WTC11 (cell line): ENCODE data around the gene CALML4. TPM values are rescaled to one million over a fixed set of nuclear protein-coding genes. Genes with fewer than 3 reads are reported as not detected.
A peak's percentile ranks its signal among the peaks of the same experiment; 100 is the strongest.

Source experiments
- ATAC-seq: fragments of 200-7000 bp; cut with Tn5 transposase; 2 replicates; pipeline ENCODE4 v1.10.0; 2021; ENCODE audit warnings: mild to moderate bottlenecking, moderate library complexity
- CTCF ChIA-PET: fragments of 300-600 bp; sonication (Branson Sonifier 250); formaldehyde crosslinking; loops from one replicate; lab custom pipeline; 2021; ENCODE audit warnings: antibody characterized with exemption; lab: Charles Lee
- POLR2A ChIA-PET: fragments of 350-600 bp; sonication (Branson Sonifier 250); formaldehyde crosslinking; loops from one replicate; lab custom pipeline; 2021; ENCODE audit warnings: antibody characterized with exemption; lab: Charles Lee
- DNase-seq: peaks from one replicate; pipeline ENCODE4 v3.0.0; 2021; ENCODE audit warnings: low spot score
- H3K27ac Mint-ChIP-seq: 2 replicates; pipeline ENCODE4 v1.8.0; 2021; ENCODE audit warnings: mixed read lengths
- H3K27me3 Mint-ChIP-seq: 2 replicates; pipeline ENCODE4 v1.8.0; 2021; ENCODE audit warnings: low read depth, mild to moderate bottlenecking, moderate library complexity, mixed read lengths
- H3K36me3 Mint-ChIP-seq: 2 replicates; pipeline ENCODE4 v1.8.0; 2021; ENCODE audit warnings: mixed read lengths
- H3K4me1 Mint-ChIP-seq: 2 replicates; pipeline ENCODE4 v1.8.0; 2022; ENCODE audit warnings: mixed read lengths
- H3K4me3 Mint-ChIP-seq: 2 replicates; pipeline ENCODE4 v1.8.0; 2021; ENCODE audit warnings: mild to moderate bottlenecking, moderate library complexity, mixed read lengths
- H3K9me3 Mint-ChIP-seq: 2 replicates; pipeline ENCODE4 v1.8.0; 2021; ENCODE audit warnings: mixed read lengths
- AR ChIP-seq: fragments of 250-450 bp; sonication (Bioruptor Pico); IDR thresholded peaks from 2 replicates; pipeline ENCODE4 v1.9.0; 2021; ENCODE audit warnings: mild to moderate bottlenecking
- CBFB ChIP-seq: sonication (generic); formaldehyde crosslinking; IDR thresholded peaks from 2 replicates; pipeline ENCODE4 v1.8.1; 2022; ENCODE audit warnings: mild to moderate bottlenecking, low read depth, missing genetic modification reagents
- CREB1 ChIP-seq: sonication (generic); formaldehyde crosslinking; IDR thresholded peaks from 2 replicates; pipeline ENCODE4 v1.8.0; 2023; ENCODE audit warnings: mild to moderate bottlenecking, missing genetic modification reagents
- CREM ChIP-seq: sonication (generic); formaldehyde crosslinking; IDR thresholded peaks from 2 replicates; pipeline ENCODE4 v1.8.1; 2022; ENCODE audit warnings: mild to moderate bottlenecking, missing genetic modification reagents, moderate library complexity
- EMX1 ChIP-seq: fragments of 250-450 bp; sonication (Bioruptor Pico); IDR thresholded peaks from 2 replicates; pipeline ENCODE4 v1.8.0; 2021; ENCODE audit warnings: mild to moderate bottlenecking
- ERG ChIP-seq: fragments of 250-450 bp; sonication (Bioruptor Pico); IDR thresholded peaks from 2 replicates; pipeline ENCODE4 v1.8.0; 2021; ENCODE audit warnings: mild to moderate bottlenecking
- ESRRA ChIP-seq: sonication (generic); formaldehyde crosslinking; IDR thresholded peaks from 2 replicates; pipeline ENCODE4 v1.8.1; 2022; ENCODE audit warnings: mild to moderate bottlenecking, missing genetic modification reagents, borderline replicate concordance
- FOXJ3 ChIP-seq: sonication (generic); formaldehyde crosslinking; IDR thresholded peaks from 2 replicates; pipeline ENCODE4 v1.9.0; 2021; ENCODE audit warnings: missing genetic modification reagents, mild to moderate bottlenecking, borderline replicate concordance
- FOXP4 ChIP-seq: sonication (generic); formaldehyde crosslinking; IDR thresholded peaks from 2 replicates; pipeline ENCODE4 v1.8.0; 2022; ENCODE audit warnings: mild to moderate bottlenecking, missing genetic modification reagents
- MLX ChIP-seq: sonication (generic); formaldehyde crosslinking; IDR thresholded peaks from 2 replicates; pipeline ENCODE4 v1.8.1; 2023; ENCODE audit warnings: mild to moderate bottlenecking, missing genetic modification reagents, moderate library complexity
- NR1H2 ChIP-seq: sonication (generic); formaldehyde crosslinking; IDR thresholded peaks from 2 replicates; pipeline ENCODE4 v1.9.0; 2021; ENCODE audit warnings: mild to moderate bottlenecking, moderate library complexity, missing genetic modification reagents
- ZNF121 ChIP-seq: sonication (generic); formaldehyde crosslinking; IDR thresholded peaks from 2 replicates; pipeline ENCODE4 v1.8.0; 2023; ENCODE audit warnings: missing genetic modification reagents
- ZNF219 ChIP-seq: sonication (generic); formaldehyde crosslinking; IDR thresholded peaks from 2 replicates; pipeline ENCODE4 v1.8.0; 2023; ENCODE audit warnings: missing genetic modification reagents, mild to moderate bottlenecking, borderline replicate concordance
- ZNF317 ChIP-seq: sonication (generic); formaldehyde crosslinking; IDR thresholded peaks from 2 replicates; pipeline ENCODE4 v1.8.1; 2023; ENCODE audit warnings: low read depth, mild to moderate bottlenecking, moderate library complexity, missing genetic modification reagents, borderline replicate concordance
- ZNF396 ChIP-seq: fragments of 250-450 bp; sonication (Bioruptor Pico); IDR thresholded peaks from 2 replicates; pipeline ENCODE4 v1.8.0; 2021; ENCODE audit warnings: mild to moderate bottlenecking, moderate library complexity, borderline replicate concordance
- ZNF512 ChIP-seq: sonication (generic); formaldehyde crosslinking; IDR thresholded peaks from 2 replicates; pipeline ENCODE4 v1.8.1; 2022; ENCODE audit warnings: missing genetic modification reagents, borderline replicate concordance
- ZSCAN18 ChIP-seq: fragments of 250-450 bp; sonication (Bioruptor Pico); IDR thresholded peaks from 2 replicates; pipeline ENCODE4 v2.1.2; 2022; ENCODE audit warnings: mild to moderate bottlenecking, moderate library complexity
- total RNA-seq: library from RNA; stranded (reverse); gene quantifications from 3 replicates; pipeline ENCODE4 v1.2.3, GENCODE V29; 2021

Gene CALML4
- total RNA-seq, 1 experiment from 2014 or later, result 9.8 TPM

GRCh38 chr15:68183616-68184315 is 21.4 kb downstream of the CALML4 start:
- POLR2A ChIA-PET, result no interaction called here

GRCh38 chr15:68177742-68178141 is 27.4 kb downstream of the CALML4 start:
- CTCF ChIA-PET, result interaction anchor here (1.3 kb wide), 1 partner anchor 314 kb away, joined by 3 read pairs; no protein-coding TSS in a partner anchor
- no peaks in the 10 kb centered on the region for H3K4me1 Mint-ChIP-seq
- no peak for TF ChIP-seq EMX1 (CRISPR knock-in tag)

More at GRCh38 chr15:68183616-68184315, 21.4 kb downstream of the CALML4 start:
- H3K36me3 Mint-ChIP-seq, result peaks cover 46% of the 10 kb centered on the region
- H3K27me3 Mint-ChIP-seq, result no peaks in the 10 kb centered on the region
- H3K27ac Mint-ChIP-seq, result no peak overlapping the region; the same call in 1 of the 2 replicates
- no peak overlapping the region for H3K4me3 Mint-ChIP-seq
- ATAC-seq (no peak), DNase-seq (no peak)
- no peaks in the 10 kb centered on the region for H3K4me1 Mint-ChIP-seq
- CTCF ChIA-PET, result interaction anchor here (1.2 kb wide), 1 partner anchor 11 kb away, joined by 6 read pairs; no protein-coding TSS in a partner anchor
- TF ChIP-seq ZNF512, result no peak
- TF ChIP-seq FOXJ3 (CRISPR knock-in tag), result no peak
- no peak for TF ChIP-seq CREB1
- no peak for TF ChIP-seq NR1H2 (CRISPR knock-in tag)
- no peak for TF ChIP-seq ZNF396 (CRISPR knock-in tag)
- no peak for TF ChIP-seq ZNF219
- no peaks in the 10 kb centered on the region for H3K9me3 Mint-ChIP-seq

GRCh38 chr15:68176601-68177000 is 28.5 kb downstream of the CALML4 start:
- H3K27ac Mint-ChIP-seq, result no peak overlapping the region
- 0 out of 2 replicates have a peak, but pooled peaks cover 4% of the 10 kb centered on the region for H3K9me3 Mint-ChIP-seq
- POLR2A ChIA-PET, result interaction anchor here (0.6 kb wide), 1 partner anchor 332 kb away, joined by 3 read pairs; no protein-coding TSS in a partner anchor
- peaks cover 28% of the 10 kb centered on the region for H3K36me3 Mint-ChIP-seq
- TF ChIP-seq MLX (CRISPR knock-in tag) (no peak), AR (CRISPR knock-in tag) (no peak), CBFB (CRISPR knock-in tag) (no peak), ZNF317 (CRISPR knock-in tag) (no peak), ZNF121 (CRISPR knock-in tag) (no peak), ESRRA (CRISPR knock-in tag) (no peak), ZSCAN18 (CRISPR knock-in tag) (no peak), FOXP4 (CRISPR knock-in tag) (no peak), CREM (CRISPR knock-in tag) (no peak), ERG (no peak)
- TF ChIP-seq, all 79 proteins: peak for 0
- Mint-ChIP-seq H3K27me3 (no peaks in the 10 kb centered on the region), H3K4me3 (no peak overlapping the region), H3K4me1 (no peaks in the 10 kb centered on the region)
- DNase-seq, result no peak
- CTCF ChIA-PET, result interaction anchor here (0.6 to 0.7 kb wide), 2 partner anchors 22 to 336 kb away, joined by 3 to 4 read pairs; no protein-coding TSS in a partner anchor
- no peak for ATAC-seq

More at GRCh38 chr15:68177742-68178141, 27.4 kb downstream of the CALML4 start:
- DNase-seq, result no peak
- H3K36me3 Mint-ChIP-seq, result peaks cover 27% of the 10 kb centered on the region
- H3K27ac Mint-ChIP-seq, result peak overlapping the region; percentile 50; the same call in 1 of the 2 replicates
- POLR2A ChIA-PET, result no interaction called here
- no peak overlapping the region for H3K4me3 Mint-ChIP-seq
- ATAC-seq, result no peak
- no peaks in the 10 kb centered on the region for H3K27me3 Mint-ChIP-seq
- no peaks in the 10 kb centered on the region for H3K9me3 Mint-ChIP-seq
